ENCODE measurements around the gene MAGI2.

DNA sequence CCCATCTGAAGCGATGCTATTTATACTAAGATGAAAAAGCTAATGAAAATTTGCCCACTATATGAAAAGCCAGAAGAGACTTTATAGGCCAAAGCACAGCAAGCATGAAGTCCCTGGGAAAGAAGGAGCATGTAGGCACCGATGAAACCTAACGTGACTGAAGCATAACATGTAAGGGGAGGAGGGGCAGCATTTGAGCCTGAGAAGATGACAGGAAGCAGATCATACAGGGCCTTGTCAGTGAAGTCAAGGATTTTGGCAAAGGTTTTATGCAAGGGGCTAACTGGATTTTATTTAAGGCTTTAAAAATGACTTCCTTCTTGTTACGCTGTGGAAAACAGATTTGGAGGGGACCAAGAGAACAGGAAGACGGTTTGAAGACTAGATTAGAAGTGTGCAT is 910.9 kb downstream of the MAGI2 start:
- TF ChIP-seq POLR2A (IDR thresholded peaks at IDR 0.05) (no peak), POLR2AphosphoS5 (IDR thresholded peaks at IDR 0.05) (no peak), EP300 (IDR thresholded peaks at IDR 0.05) (no peak)
- TF ChIP-seq, protein P1, sequence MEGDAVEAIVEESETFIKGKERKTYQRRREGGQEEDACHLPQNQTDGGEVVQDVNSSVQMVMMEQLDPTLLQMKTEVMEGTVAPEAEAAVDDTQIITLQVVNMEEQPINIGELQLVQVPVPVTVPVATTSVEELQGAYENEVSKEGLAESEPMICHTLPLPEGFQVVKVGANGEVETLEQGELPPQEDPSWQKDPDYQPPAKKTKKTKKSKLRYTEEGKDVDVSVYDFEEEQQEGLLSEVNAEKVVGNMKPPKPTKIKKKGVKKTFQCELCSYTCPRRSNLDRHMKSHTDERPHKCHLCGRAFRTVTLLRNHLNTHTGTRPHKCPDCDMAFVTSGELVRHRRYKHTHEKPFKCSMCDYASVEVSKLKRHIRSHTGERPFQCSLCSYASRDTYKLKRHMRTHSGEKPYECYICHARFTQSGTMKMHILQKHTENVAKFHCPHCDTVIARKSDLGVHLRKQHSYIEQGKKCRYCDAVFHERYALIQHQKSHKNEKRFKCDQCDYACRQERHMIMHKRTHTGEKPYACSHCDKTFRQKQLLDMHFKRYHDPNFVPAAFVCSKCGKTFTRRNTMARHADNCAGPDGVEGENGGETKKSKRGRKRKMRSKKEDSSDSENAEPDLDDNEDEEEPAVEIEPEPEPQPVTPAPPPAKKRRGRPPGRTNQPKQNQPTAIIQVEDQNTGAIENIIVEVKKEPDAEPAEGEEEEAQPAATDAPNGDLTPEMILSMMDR (IDR thresholded peaks at IDR 0.05): no peak
